GM19023 (cell line): ENCODE measurements around the gene BEGAIN.

ENCODE experiments used
- ATAC-seq: cut with Tn5 transposase; IDR thresholded peaks from one replicate; pipeline ENCODE4 v1.9.1; 2021; ENCODE audit warnings: mild to moderate bottlenecking, moderate library complexity; ENCODE audit not compliant: unreplicated experiment

The BEGAIN gene

DNA sequence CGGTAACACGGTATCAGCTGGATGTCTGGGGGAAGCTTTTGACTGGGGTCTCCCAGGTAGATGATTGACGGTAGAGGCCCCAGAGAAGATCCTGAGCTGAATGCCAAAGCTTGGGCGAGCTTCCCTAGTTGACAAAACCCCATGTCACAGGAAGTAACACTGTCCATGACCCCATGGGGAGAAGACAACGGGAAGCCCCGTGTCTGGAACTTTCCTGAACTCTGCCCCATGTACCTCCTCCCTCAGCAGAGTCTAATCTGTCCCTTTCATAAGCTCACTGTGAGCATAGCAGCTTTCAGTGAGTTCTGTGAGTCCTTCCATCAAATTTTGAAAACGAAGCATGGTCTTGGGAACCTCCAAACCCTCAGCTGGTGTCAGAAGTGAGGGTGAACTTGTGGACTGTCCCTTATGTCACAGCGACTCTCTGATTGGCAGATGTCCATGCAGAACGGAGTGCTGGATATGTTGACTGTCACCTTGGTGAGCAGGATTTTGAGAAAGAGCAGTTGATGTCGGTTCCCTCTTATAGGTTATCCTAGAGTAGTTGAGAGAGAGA is 29.7 kb upstream of the BEGAIN start:
- ATAC-seq: no peak

DNA sequence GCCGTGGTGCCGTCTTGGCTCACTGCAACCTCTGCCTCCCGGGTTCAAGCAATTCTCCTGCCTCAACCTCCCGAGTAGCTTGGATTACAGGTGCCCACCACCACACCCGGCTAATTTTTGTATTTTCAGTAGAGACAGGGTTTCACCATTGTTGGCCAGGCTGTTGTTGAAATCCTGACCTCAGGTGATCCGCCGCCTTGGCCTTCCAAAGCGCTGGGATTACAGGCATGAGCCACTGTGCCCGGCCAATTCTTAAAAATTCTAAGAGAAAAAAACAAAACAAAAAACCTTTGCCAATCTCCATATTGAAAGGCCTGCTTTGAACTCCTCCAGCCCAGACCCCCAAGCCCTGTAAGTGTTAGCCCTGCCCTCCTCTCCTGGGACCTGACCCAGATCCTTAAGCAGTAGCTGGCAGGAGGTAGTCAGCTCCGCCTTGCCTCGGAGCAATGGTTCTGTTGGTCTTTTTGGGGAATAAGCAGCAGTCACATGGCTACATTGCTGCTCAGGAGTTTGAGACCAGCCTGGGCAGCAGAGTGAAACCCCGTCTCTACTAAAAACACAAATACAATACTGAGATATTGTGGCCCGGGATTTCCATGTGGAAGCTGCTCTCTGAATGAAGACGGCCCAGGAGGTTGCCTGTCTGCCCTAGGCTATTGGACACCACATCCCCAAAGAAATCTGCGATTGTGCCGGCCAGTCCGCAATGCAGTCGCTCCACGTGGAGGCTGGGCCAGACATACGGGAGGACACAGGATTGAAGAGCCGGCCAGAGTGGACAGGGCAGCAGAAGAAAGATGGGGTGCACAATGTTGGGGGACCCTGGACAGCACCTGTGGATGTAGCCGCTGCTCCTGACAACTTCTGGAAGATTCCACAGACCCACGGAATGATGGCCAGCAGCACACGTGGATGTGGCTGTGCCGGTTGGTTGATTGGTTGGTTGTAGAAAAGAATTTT is 28.8 kb upstream of the BEGAIN start:
- no peak for ATAC-seq

DNA sequence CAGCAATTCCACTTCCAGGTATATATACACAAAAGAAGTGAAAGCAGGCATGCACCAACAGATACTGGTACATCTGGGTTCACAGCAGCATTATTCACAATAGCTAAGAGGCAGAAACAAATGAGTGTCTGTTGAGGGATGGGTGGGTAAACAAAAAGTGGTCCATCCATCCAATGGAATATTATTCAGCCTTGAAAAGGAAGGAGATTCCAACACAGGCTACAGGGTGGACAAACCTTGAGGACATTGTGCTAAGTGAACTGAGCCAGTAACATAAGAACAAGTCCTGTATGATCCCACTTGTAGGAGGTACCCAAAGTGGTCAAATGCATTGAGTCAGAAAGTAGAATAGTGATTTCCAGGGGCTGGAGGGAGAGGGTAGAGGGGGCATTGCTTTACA is 27.6 kb upstream of the BEGAIN start:
- no peak for ATAC-seq

DNA sequence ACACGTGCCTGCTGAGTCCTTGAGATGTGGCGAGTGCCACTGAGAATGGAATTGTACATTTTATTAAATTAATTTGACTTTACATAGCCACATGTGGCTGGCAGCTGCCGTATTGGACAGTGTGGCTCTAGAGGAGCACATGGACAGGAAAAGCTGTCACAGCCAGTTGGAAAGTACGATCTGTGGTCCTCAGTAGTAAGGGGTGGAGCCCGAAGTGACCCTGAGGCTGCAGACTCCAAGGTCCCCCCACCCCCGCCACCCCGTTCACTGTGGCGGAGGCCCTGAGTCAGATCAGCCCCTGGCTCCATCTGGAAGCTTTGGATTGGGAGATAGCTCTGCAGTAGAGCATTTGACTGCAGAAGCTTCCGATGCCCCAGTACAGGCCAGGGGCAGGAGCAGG is 25.8 kb upstream of the BEGAIN start:
- no peak for ATAC-seq

DNA sequence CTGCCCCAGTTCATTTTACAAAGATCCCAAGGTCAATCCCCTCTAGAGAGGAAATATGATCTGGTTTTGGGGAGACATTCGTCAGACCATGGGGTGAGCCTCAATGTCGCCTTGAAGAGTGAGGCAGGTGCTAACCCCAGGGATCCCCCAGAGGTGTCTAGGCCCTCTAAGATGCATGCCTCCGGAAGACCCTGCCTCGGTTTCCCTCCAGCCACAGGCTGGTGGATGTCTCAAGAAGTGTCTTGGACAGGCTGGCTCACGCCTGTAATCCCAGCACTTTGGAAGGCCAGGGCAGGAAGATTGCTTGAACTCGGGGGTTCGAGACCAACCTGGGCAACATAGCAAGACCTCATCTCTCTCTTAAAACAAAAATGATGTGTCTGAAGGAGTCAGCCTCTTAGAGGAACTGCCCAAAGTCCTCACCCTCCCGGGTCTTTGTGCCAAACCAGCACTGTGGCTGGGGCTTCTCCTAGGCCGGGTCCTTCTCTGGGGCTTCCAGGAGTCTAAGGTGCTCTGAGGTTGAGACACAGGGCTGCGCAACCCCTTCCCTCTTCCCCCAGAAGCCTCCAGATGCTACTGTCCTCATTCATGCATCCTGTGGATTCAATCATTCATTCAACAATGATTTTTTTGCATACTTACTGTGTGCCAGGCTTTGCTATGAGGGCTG is 24.7 kb upstream of the BEGAIN start:
- no peak for ATAC-seq

DNA sequence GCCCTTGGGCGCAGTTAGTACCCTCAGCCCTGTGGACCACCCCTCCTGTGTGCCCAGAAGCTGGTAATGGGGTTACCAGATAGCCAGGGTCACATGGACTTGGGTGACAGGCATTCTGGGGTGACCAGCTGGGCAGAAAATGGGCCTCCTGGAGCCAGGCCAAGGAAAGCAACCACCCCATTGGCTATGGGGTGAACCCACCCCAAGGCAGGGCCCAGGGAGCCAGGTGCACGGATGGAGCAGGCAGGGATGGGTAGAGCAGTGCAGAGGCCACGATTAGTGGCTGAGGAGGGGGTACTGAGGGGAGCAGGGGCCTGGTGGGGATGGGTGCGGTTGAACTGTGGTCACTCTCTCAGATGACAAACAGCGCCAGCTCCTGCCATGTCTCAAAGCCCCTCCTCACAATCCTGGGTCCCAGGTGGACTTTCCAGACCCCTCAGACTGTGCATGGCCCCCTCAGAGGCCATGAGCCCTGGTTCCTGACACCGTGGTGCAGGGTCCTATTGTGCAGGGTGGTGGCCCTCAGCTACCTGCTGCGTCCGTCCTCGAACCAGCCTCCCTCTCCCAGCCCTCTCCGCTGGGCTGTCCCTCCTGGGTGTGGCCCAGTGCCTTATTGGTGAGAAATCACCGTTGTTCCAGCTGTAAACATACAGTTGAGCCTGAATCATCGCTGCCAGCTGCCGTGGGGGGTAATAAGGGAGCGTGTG is 23.4 kb upstream of the BEGAIN start:
- no peak for ATAC-seq

DNA sequence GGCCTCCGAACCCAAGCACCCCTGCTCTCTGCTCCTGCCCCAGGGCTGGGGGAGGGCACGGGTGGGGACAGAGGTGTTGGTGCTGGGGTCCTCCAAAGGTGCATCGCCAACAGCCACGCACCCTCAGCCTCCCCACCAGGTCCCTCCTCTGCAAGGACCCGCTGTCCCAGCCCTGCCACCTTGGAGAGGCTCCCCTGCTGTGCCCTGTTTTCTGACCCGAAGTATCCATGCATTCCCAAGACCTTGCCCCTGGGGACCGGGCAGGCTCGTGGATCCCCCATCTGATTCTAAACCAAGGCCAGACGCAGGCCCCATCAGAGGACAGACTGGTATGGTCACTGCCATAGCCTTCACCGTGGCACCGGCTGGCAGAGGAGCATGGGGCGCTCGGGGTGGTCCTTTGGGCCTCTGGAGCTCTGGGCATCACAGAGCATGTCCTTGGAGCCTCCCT is 22.7 kb upstream of the BEGAIN start:
- ATAC-seq: no peak

DNA sequence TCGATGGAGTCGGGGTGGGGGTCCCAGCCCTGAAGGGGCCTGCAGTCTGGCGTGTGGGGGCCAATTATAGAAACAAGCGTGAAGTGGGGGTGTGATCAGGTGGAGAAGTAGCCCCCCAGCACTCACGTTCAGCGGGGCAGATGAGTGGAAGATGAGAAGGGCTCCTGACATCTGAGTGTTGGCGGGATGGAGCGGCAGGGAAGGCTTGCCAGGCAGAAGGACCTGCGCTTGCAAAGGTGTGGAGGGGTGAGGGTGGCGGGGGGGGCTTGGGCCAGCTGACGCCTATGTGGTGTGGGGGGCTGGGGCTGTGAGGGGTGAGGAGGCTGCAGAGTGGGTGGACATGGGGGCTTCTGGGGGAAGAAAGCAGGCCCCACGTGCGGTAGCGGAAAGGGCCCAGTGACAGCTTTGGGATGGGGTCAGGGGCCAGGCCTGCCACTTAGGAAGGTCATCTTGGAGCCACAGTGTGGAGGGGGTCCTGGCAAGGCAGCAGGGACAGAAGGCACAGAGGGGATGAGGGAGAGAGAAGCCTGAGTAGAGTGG is 22.2 kb upstream of the BEGAIN start:
- no peak for ATAC-seq

DNA sequence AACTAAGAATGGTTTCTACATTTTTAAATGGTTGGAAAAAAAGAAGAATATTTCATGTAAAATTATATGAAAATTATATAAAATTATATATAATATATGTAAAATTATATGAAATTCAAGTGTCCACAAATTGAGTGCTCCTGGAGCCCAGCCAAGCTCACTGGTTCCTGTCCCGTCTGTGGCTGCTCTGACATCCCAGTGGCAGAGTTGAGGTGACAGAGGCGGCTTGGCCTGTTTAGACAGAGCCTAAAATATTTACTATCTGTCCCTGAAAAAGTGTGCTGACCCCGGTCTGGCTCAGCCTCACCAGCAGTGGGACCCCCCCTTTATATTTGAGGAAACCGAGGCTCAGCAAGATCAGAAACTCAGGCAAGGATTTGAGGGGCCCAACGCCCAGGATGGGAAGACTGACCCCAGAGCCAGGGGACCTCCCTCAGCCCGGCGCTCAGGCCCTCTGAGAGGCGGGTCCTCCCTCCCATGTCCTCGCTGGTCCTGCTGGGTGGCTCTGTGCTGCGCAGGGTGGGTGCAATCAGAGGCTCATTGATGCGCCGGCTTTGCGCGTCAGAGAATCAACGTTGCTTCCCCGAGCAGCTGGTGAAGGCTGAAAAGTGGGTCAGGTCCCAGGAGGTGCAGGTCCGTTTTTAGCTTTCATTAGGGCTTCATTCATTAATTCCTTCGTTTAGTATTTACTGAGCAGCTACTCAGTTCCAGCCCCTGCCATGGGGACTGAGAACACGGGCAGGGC is 21.5 kb upstream of the BEGAIN start:
- ATAC-seq: no peak

DNA sequence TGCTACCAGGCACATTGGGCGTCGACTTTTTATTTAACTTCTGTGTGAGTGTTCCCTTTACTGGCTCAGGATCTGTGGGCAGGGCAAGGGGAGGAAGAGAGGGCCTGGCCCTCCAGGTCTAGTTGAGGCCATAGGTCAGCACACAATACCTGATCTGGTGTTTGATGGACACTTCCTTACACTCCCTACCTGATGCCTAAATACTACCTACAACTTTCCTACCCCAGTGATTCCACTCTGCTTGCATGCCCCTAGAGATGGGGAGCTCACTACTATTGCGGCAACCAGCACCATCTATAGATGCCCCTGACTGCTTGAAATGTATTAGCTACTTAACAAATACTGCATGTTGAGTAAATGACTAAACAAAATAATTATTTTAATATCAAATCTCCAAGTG is 20.8 kb upstream of the BEGAIN start:
- ATAC-seq: no peak

DNA sequence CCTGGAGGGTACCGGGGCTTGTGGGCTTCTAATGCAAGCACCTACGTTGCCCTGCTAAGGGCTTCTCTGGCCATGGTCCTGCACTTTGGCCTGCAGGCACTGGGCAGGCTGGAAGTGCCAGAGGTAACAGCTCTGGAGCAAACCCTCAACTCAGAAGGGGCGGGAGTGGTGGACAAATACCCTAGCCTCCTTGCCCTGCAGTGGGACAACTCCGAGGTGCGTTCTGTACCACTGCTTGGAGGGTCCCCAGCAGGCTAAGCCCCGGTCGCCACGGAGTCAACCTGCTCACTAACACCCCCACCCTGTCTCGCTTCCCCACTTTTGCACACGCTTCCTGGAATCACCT is 20.4 kb upstream of the BEGAIN start:
- ATAC-seq: no peak

DNA sequence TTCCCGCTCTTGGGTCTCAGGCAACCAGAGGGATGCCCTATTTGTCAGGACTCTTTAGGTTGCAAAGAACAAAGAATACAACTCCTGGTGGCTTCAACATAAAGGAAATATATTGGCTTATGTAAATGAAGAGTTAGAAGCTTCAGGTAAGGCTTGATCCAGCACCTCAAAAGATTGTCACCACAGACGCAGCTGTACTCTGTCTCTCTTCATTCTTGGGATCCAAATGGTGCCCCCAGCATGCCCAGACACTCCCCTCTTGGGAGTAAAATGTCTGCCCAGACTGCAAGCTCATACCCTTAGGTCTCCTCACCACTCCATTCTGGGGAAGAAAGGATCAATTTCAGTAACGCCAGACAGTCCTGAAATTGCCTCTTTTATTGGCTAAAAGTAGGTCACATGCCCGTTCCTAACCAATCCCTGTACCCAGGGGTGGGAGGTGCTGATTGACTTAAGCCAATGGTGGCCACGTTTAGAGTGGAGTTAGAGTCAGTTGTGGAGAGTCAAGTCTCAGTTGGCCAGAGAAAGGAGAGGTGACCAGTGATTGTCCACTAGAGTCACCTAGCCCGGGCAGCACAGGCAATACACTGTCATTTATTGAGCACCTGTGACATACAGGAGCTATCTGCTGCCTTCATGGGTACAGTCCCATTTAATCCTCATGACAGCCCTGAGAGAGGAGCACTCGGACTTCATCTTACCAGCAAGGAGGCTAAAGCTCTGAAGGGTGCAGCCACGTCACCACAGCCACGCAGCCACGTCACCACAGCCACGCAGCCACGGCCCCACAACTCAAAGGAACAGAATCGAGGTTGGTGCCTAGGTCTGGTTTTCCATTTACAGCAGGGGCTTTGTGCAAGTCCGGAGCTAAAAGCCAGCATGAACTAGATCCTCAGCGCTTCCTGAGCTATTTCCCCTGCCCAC is 19.7 kb upstream of the BEGAIN start:
- ATAC-seq: no peak

DNA sequence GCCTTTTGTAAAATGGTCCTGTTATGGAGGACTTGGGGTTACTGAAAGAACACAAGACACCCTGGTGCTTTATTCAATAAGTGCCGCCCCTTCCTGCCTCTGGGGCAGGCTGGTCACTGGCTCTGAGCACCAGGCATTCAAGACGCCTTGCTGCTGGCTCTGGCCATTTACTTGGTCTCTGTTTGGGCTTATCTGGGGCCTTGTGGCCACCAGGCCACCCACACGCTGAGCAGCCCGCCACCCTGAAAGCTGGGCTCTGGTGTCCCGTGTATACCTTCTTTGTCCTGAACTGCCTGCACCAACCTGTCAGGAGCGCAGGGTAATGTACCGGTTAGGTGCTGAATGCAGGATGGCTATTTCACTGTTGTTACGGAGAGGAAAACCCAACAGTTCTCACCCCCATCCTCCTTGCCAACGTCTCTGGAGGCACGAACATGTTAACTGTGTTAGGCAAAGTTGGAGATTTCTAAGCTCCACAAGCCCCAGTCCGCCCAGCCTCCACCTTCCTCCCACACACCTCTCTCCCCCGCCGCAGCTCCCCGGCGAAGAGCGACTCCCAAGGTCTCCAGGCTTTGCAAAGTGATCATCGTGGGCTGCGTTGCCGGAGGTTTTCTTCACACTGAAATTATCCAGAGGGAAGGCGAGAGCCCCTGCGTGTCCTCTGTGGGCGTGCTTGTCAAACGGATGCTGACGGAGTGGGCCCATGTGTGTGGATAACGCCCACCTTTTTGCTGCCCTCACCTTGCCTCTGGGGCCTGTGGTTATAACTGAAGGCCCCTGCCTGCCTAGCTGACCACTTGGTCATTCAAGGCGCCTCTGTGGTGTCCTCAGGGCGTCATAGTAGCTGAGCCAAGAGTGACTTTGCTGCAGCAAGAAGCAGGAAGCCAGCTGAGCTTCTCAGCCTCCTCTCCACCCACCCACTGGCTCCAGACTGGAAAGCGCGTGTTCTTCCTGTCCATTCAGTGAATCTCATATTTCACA is 18.8 kb upstream of the BEGAIN start:
- no peak for ATAC-seq

DNA sequence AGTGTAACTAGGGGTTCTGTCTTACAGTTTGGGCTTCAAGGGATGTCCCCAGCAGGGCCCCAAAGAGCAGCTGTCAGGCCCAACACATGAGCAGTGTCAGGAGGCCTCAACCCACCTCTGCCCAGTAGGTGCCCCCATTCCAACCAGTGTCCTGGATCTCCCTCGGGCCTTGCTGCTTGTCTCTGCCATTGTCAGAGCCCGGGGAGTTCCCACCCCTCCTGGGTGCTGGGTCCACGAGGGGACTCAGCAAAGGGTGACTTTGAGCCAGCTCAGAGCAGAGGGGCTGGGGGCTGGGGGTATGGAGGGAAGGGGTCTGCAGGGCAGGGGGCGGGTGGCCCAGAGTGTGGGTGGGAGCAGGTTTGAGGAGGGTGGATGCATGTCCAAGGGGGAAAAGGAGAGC is 18.0 kb upstream of the BEGAIN start:
- ATAC-seq: no peak

DNA sequence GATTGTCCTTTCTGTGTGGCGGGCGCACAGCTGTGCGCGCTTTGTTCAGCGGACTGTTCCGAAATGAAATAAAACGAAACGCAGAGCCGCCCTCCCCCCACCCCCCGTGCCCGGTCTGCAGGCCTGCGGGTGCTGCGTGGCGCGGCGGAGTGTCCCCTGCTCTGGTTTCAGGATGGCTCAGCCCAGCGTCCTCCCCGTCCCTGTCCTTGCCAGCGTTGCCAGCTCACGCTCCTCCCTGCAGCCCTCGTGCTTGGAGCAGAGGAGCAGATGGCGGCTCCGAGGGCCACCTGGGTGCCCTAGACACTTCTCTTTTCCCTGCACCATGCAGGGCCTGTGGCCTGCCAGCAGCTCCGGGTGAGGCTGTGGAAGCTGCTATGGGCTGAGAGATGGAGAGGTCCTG is 17.5 kb upstream of the BEGAIN start:
- no peak for ATAC-seq

DNA sequence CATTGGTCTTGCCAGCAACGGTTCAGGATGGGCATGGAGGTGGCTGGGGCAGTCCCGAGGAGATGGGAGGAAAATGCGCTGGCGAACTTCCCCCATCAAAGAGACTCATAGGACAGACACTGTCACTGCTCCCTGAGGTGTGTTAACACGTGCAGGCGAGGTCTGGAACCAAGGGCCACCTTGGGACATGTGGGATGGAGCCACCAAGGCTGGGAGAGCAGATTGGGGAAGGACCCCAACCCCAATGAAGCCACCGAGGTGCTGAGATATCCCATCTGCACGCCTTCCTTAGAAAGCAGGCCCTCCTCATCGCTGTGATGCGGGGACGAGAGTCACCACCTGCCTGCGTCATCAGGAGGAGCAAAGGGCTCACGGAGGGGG is 16.9 kb upstream of the BEGAIN start:
- no peak for ATAC-seq

DNA sequence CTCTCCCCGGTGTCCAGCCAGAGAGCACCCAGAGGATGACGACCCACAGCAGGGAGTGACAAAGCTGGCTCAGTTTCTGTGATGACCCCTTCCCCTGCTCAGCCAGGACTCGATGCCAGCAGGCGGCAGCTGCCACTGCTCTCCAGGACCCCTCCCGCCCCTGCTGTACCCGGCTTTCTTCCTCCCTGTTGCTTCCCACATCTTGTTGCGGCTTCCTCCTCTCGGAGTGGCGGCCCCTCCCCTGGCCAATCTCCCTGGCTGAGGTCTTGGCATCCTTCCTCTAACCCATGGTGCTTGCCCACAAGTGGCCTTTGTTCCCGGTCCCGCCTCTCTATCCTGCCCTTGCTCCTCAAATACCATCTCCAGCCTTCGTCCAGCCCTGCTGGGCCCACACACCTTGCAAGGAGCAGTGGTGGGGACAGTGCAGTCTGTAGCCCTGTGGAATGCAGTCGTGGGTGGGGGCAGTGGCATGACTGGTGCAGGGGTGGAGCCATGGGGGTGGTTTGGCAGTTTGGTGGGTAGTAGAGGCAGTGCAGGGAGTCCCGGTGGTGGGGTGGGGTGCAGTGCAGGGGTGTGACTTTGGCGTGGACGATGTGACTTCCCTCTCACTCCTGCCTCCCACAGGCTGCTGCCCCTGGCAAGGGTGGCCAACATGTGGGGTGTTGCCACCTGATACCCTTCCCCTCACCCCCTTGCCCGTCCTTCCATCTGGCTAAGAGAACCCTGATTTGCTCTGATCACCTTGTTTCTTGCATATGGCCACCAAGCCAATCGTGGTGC is 16.3 kb upstream of the BEGAIN start:
- ATAC-seq: no peak
